NT2/D1 (cell line): ENCODE results near the gene BNC1.

Experiments
- SUZ12 ChIP-seq: IDR thresholded peaks from 2 replicates; pipeline ENCODE4 v1.6.1; 2011; ENCODE audit not compliant: insufficient read length, insufficient read depth; ENCODE audit errors: extremely low read depth
- YY1 ChIP-seq: IDR thresholded peaks from 2 replicates; pipeline ENCODE4 v1.6.1; 2011; ENCODE audit not compliant: insufficient read length, insufficient read depth
- ZNF274 ChIP-seq: IDR thresholded peaks from 2 replicates; pipeline ENCODE4 v1.6.1; 2011; ENCODE audit warnings: mild to moderate bottlenecking, low read depth, low read length

GRCh38 chr15:83275412-83275811 is 9.1 kb downstream of the BNC1 start:
- TF ChIP-seq ZNF274 (no peak), YY1 (no peak), SUZ12 (no peak)
